Muscle layer of colon (tissue), 2 donors: ENCODE data around the gene NT5M.

Source experiments
- H3K27ac ChIP-seq: one replicate; pipeline ENCODE4 v1.7.0; 2013; ENCODE audit warnings: low read depth, mild to moderate bottlenecking, low read length, moderate library complexity
- H3K27me3 ChIP-seq, 2 donors: one replicate each; pipeline ENCODE4 v1.7.0; 2013; ENCODE audit warnings: low read length in 2 of 2, mild to moderate bottlenecking in 2 of 2; ENCODE audit not compliant: insufficient read depth in 2 of 2, control insufficient read depth in 1 of 2
- H3K36me3 ChIP-seq: one replicate; pipeline ENCODE4 v1.7.0; 2013; ENCODE audit warnings: mild to moderate bottlenecking, low read length; ENCODE audit not compliant: insufficient read depth
- H3K4me1 ChIP-seq: one replicate; pipeline ENCODE4 v1.7.0; 2013; ENCODE audit warnings: mild to moderate bottlenecking, low read length; ENCODE audit not compliant: insufficient read depth
- H3K4me3 ChIP-seq, 2 donors: one replicate each; pipeline ENCODE4 v1.7.0; 2013; ENCODE audit warnings: low read length in 2 of 2, low read depth in 1 of 2, mild to moderate bottlenecking in 1 of 2, moderate library complexity in 1 of 2
- H3K9ac ChIP-seq: one replicate; pipeline ENCODE4 v1.7.0; 2013; ENCODE audit warnings: low read length
- H3K9me3 ChIP-seq: one replicate; pipeline ENCODE4 v1.7.0; 2013; ENCODE audit warnings: mild to moderate bottlenecking, low read length
- donor health status: abdominal sarcoma.
- donor health status: Adenocarcinoma of cecum.

The NT5M gene

DNA sequence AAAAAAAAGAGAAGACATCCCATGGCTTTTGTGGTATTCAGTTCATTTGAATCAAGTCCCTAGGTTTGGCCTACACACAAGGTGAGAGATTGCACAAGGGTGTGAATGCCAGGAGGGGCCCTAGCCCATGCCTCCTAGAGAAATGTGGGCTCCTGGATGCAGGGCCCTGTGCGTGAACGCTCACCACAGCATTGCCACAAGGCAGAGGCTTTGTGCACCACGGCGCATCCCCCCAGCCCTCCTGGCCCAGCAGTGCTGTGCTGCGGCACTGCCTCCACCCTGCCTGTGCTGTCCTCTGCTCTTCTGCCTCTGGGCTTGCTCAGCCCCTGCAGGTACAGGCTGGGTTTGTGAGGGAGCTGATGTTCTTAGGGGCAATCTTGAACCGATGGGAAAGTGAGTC, 92.7 kb downstream of the NT5M start:
- Histone ChIP-seq H3K27ac (no peak overlapping the region), H3K36me3 (no peaks in the 10 kb centered on the region), H3K4me3 (no peak overlapping the region), H3K27me3 (no peaks in the 10 kb centered on the region), H3K9me3 (no peaks in the 10 kb centered on the region), H3K4me1 (no peaks in the 10 kb centered on the region), H3K9ac (no peak overlapping the region)
